ENCODE measurements around the gene SLIT1. TPM values are rescaled to one million over a fixed set of nuclear protein-coding genes. Genes with fewer than 3 reads are reported as not detected.

The SLIT1 gene
- polyA plus RNA-seq, 1 donor from 2014 or later = 9.5 TPM

DNA sequence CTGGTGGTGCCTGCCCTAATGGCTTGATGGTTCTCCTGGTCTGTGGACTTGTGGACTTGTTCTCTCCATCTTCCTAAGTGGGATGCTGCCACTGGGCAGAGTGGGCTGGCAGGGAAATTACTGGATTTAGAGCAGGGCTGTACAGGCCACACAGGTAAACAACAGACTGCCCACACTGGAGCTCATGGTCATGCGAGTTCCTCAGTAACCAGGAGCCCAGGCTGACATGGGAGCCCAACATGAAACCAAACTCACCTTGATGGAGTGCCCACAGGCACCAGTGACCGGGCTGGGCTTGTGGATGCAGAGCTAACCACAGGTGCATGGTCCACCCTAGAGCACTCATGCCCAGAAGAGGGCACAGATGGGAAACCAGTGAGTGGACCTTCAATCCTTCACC lies 116.7 kb downstream of the SLIT1 start:
- Histone ChIP-seq H3K9me2 (ENCODE audit: insufficient read depth, low read length) (no peaks in the 10 kb centered on the region), H3K79me2 (replicated peaks; ENCODE audit: insufficient read depth, low read length) (no peaks in the 10 kb centered on the region), H3F3A (ENCODE audit: insufficient read depth, low read length, poor library complexity, severe bottlenecking) (no peaks in the 10 kb centered on the region), H3K27ac (ENCODE audit: low read length) (no peak overlapping the region), H4K20me1 (ENCODE audit: insufficient read depth) (no peaks in the 10 kb centered on the region), H3K4me2 (ENCODE audit: low read length) (no peak overlapping the region), H3K9me3 (ENCODE audit: low read length) (no peaks in the 10 kb centered on the region), H3K4me3 (ENCODE audit: low read length) (no peak overlapping the region), H2AFZ (ENCODE audit: low read depth, low read length) (no peak overlapping the region), H3K36me3 (ENCODE audit: insufficient read depth, low read length) (no peaks in the 10 kb centered on the region), H3K9ac (ENCODE audit: low read length) (no peak overlapping the region), H3K27me3 (ENCODE audit: insufficient read depth, low read depth, low read length) (peaks cover 9% of the 10 kb centered on the region)
- no peak for TF ChIP-seq MXI1 (conservative IDR thresholded peaks at IDR 0.05; ENCODE audit: poor library complexity, severe bottlenecking)
- no peak for TF ChIP-seq EP300 (conservative IDR thresholded peaks at IDR 0.05; ENCODE audit: poor library complexity, severe bottlenecking)
- TF ChIP-seq EZH2 (IDR thresholded peaks at IDR 0.05; ENCODE audit: borderline replicate concordance, insufficient read depth, low read length, poor library complexity, severe bottlenecking) = no peak
- TF ChIP-seq SMC3 (conservative IDR thresholded peaks at IDR 0.05; ENCODE audit: poor library complexity) = no peak
- no peak for TF ChIP-seq RAD21 (conservative IDR thresholded peaks at IDR 0.05)
- TF ChIP-seq, protein P1, sequence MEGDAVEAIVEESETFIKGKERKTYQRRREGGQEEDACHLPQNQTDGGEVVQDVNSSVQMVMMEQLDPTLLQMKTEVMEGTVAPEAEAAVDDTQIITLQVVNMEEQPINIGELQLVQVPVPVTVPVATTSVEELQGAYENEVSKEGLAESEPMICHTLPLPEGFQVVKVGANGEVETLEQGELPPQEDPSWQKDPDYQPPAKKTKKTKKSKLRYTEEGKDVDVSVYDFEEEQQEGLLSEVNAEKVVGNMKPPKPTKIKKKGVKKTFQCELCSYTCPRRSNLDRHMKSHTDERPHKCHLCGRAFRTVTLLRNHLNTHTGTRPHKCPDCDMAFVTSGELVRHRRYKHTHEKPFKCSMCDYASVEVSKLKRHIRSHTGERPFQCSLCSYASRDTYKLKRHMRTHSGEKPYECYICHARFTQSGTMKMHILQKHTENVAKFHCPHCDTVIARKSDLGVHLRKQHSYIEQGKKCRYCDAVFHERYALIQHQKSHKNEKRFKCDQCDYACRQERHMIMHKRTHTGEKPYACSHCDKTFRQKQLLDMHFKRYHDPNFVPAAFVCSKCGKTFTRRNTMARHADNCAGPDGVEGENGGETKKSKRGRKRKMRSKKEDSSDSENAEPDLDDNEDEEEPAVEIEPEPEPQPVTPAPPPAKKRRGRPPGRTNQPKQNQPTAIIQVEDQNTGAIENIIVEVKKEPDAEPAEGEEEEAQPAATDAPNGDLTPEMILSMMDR (IDR thresholded peaks at IDR 0.05; ENCODE audit: poor library complexity, severe bottlenecking) = no peak
- no peak for TF ChIP-seq POLR2AphosphoS5 (IDR thresholded peaks at IDR 0.05)
- TF ChIP-seq TAF1 (IDR thresholded peaks at IDR 0.05; ENCODE audit: low read depth) = no peak

DNA sequence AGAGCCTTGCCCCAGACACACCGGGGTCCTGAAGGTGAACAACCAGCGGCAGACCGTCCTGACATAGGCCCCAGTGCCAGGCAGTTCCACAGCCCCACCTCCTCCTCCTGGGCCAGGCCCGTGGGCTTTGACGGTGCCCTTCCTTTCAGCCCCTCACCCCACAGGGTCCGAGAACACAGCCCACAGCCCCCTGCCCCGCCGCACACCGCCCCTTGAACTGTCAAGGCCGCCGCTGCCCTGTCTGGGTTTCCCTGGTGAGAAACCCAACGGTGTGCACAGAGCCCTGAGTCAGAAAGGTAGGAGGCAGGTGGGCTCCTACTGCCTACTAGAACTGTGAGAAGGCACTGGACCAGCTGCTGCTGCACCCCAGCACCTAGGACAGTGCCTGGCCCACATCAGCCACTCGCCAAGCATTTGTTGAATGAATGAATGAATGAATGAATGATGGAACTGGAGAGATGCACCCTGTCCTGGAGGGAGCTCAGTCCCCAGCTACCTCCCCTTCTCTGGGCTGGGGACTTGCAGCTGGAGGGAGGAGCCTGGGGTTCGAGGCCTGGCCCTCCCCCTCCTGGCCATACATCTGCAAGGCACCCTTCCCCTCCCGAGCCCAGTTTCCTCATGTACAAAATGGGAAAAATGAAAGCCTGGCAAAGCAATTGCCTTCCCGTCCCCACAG lies 117.9 kb downstream of the SLIT1 start:
- Histone ChIP-seq H3K27me3 (ENCODE audit: insufficient read depth, low read depth, low read length) (peaks cover 2% of the 10 kb centered on the region), H3K36me3 (ENCODE audit: insufficient read depth, low read length) (no peaks in the 10 kb centered on the region), H3K4me2 (ENCODE audit: low read length) (no peak overlapping the region), H4K20me1 (ENCODE audit: insufficient read depth) (no peaks in the 10 kb centered on the region), H3K9me2 (ENCODE audit: insufficient read depth, low read length) (no peaks in the 10 kb centered on the region), H3K4me3 (ENCODE audit: low read length) (no peak overlapping the region), H3K79me2 (replicated peaks; ENCODE audit: insufficient read depth, low read length) (no peaks in the 10 kb centered on the region), H3K9me3 (ENCODE audit: low read length) (no peaks in the 10 kb centered on the region), H3K27ac (ENCODE audit: low read length) (no peak overlapping the region), H2AFZ (ENCODE audit: low read depth, low read length) (no peak overlapping the region), H3F3A (ENCODE audit: insufficient read depth, low read length, poor library complexity, severe bottlenecking) (no peaks in the 10 kb centered on the region), H3K9ac (ENCODE audit: low read length) (no peak overlapping the region)
- no peak for TF ChIP-seq POLR2AphosphoS5 (IDR thresholded peaks at IDR 0.05)

DNA sequence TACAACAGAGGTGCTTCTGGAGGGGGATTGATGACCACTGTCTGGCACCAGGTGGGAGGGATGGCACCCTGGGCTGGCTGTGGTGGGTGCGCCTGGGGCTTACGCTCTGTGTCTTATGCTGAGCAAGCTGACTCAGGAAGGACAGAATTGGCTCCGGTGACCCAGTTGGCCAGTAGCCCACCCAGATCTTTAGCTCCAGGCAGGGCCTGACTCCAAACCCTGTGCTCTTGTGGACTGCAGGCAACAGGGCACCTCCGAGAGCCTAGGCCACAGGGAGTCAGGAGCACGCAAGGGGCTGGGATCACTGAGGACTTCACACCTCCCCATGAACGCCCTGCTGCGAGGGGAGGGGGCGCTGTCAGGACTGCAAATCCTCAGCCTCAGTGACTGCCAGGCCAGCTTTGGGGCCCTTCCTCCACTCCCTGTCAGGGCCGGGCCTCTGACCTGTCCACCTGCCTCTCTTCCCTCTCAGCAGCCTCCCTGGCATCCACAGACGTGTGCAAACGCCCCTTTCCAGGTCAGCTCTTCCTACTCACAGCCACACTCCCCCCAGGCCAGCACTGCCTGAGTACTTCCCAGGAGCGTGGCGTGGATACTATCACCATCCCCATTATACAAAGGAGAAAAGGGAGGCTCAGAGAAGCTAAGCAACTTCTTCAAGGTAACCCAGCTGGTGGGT lies 118.7 kb downstream of the SLIT1 start:
- no peaks in the 10 kb centered on the region for H3K9me2 ChIP-seq (ENCODE audit: insufficient read depth, low read length)
- no peaks in the 10 kb centered on the region for H4K20me1 ChIP-seq (ENCODE audit: insufficient read depth)
- no peaks in the 10 kb centered on the region for H3F3A ChIP-seq (ENCODE audit: insufficient read depth, low read length, poor library complexity, severe bottlenecking)
- H3K4me3 ChIP-seq (ENCODE audit: low read length) = no peak overlapping the region
- H3K9me3 ChIP-seq (ENCODE audit: low read length) = no peaks in the 10 kb centered on the region
- no peaks in the 10 kb centered on the region for H3K27me3 ChIP-seq (ENCODE audit: insufficient read depth, low read depth, low read length)
- H3K9ac ChIP-seq (ENCODE audit: low read length) = no peak overlapping the region
- H3K36me3 ChIP-seq (ENCODE audit: insufficient read depth, low read length) = no peaks in the 10 kb centered on the region
- H3K79me2 ChIP-seq (replicated peaks; ENCODE audit: insufficient read depth, low read length) = no peaks in the 10 kb centered on the region
- H3K4me2 ChIP-seq (ENCODE audit: low read length) = no peak overlapping the region
- H2AFZ ChIP-seq (ENCODE audit: low read depth, low read length) = no peak overlapping the region
- TF ChIP-seq, protein P2, sequence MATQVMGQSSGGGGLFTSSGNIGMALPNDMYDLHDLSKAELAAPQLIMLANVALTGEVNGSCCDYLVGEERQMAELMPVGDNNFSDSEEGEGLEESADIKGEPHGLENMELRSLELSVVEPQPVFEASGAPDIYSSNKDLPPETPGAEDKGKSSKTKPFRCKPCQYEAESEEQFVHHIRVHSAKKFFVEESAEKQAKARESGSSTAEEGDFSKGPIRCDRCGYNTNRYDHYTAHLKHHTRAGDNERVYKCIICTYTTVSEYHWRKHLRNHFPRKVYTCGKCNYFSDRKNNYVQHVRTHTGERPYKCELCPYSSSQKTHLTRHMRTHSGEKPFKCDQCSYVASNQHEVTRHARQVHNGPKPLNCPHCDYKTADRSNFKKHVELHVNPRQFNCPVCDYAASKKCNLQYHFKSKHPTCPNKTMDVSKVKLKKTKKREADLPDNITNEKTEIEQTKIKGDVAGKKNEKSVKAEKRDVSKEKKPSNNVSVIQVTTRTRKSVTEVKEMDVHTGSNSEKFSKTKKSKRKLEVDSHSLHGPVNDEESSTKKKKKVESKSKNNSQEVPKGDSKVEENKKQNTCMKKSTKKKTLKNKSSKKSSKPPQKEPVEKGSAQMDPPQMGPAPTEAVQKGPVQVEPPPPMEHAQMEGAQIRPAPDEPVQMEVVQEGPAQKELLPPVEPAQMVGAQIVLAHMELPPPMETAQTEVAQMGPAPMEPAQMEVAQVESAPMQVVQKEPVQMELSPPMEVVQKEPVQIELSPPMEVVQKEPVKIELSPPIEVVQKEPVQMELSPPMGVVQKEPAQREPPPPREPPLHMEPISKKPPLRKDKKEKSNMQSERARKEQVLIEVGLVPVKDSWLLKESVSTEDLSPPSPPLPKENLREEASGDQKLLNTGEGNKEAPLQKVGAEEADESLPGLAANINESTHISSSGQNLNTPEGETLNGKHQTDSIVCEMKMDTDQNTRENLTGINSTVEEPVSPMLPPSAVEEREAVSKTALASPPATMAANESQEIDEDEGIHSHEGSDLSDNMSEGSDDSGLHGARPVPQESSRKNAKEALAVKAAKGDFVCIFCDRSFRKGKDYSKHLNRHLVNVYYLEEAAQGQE (IDR thresholded peaks at IDR 0.05; ENCODE audit: borderline replicate concordance) = no peak
- no peak for TF ChIP-seq RAD21 (conservative IDR thresholded peaks at IDR 0.05)
- TF ChIP-seq EP300 (conservative IDR thresholded peaks at IDR 0.05; ENCODE audit: poor library complexity, severe bottlenecking) = no peak
- TF ChIP-seq, protein P1 (IDR thresholded peaks at IDR 0.05; ENCODE audit: poor library complexity, severe bottlenecking) = no peak
- no peak for TF ChIP-seq EZH2 (IDR thresholded peaks at IDR 0.05; ENCODE audit: borderline replicate concordance, insufficient read depth, low read length, poor library complexity, severe bottlenecking)
- no peak for TF ChIP-seq POLR2AphosphoS5 (IDR thresholded peaks at IDR 0.05)
- no peak for TF ChIP-seq MXI1 (conservative IDR thresholded peaks at IDR 0.05; ENCODE audit: poor library complexity, severe bottlenecking)
- no peak overlapping the region for H3K27ac ChIP-seq (ENCODE audit: low read length)

Measured in neural cell (in vitro differentiated cells).